IMR-90 (cell line): ENCODE data around the gene CTSH. TPM values are rescaled to one million over a fixed set of nuclear protein-coding genes. Genes with fewer than 3 reads are reported as not detected.

ENCODE experiments used
- ATAC-seq: fragments of 200-7000 bp; cut with Tn5 transposase; 2 replicates; pipeline ENCODE4 v1.9.1; 2020; ENCODE audit warnings: low read depth, mild to moderate bottlenecking, moderate library complexity
- BruUV-seq: library from RNA; stranded (reverse); fragments of 400-500 nt; replicated peaks from 2 replicates; lab custom pipeline; 2021; lab: Mats Ljungman, UMichigan
- CTCF ChIA-PET: fragments of 300-600 bp; formaldehyde crosslinking; extraction: SDS; loops from one replicate; lab custom pipeline; 2021; ENCODE audit warnings: antibody characterized with exemption; lab: Yijun Ruan, JAX
- POLR2A ChIA-PET: fragments of 300-600 bp; sonication (Branson Sonifier 250); formaldehyde crosslinking; loops from one replicate; lab custom pipeline; 2022; ENCODE audit warnings: antibody characterized with exemption; ENCODE audit not compliant: unreplicated experiment; lab: Charles Lee
- DNase-seq: peaks from one replicate; pipeline ENCODE4 v3.0.0; 2013
- H2AFZ ChIP-seq: replicated peaks from 2 replicates; pipeline ENCODE3; 2013; ENCODE audit warnings: low read length, mild to moderate bottlenecking; ENCODE audit not compliant: poor library complexity
- H2AK5ac ChIP-seq: 2 replicates; pipeline ENCODE4 v1.6.1; 2013; ENCODE audit warnings: low read depth, low read length, inconsistent platforms
- H2AK9ac ChIP-seq: replicated peaks from 2 replicates; pipeline ENCODE3; 2013; ENCODE audit warnings: mild to moderate bottlenecking, low read depth, low read length, moderate library complexity; ENCODE audit not compliant: poor library complexity
- H2BK120ac ChIP-seq: 2 replicates; pipeline ENCODE4 v1.6.1; 2013; ENCODE audit warnings: low read depth, low read length, inconsistent platforms
- H2BK15ac ChIP-seq: 3 replicates; pipeline ENCODE4 v1.6.1; 2013; ENCODE audit warnings: low read depth, low read length, inconsistent platforms
- H2BK20ac ChIP-seq: 2 replicates; pipeline ENCODE4 v1.6.1; 2013; ENCODE audit warnings: low read depth, mild to moderate bottlenecking, inconsistent platforms, low read length, moderate library complexity
- H2BK5ac ChIP-seq: 2 replicates; pipeline ENCODE4 v1.6.1; 2013; ENCODE audit warnings: mild to moderate bottlenecking, low read depth, low read length, inconsistent platforms; ENCODE audit not compliant: poor library complexity, severe bottlenecking
- H3K14ac ChIP-seq: replicated peaks from 2 replicates; pipeline ENCODE4 v1.6.1; 2013; ENCODE audit warnings: low read depth, low read length, inconsistent platforms
- H3K18ac ChIP-seq: 2 replicates; pipeline ENCODE4 v1.6.1; 2013; ENCODE audit warnings: low read depth, low read length, control low read depth
- H3K23ac ChIP-seq: 2 replicates; pipeline ENCODE4 v1.6.1; 2013; ENCODE audit warnings: low read depth, low read length, inconsistent platforms
- H3K27ac ChIP-seq: 2 replicates; pipeline ENCODE4 v1.5.1; 2013; ENCODE audit warnings: mild to moderate bottlenecking, control low read depth, low read length; ENCODE audit not compliant: insufficient read depth
- H3K27me3 ChIP-seq: 2 replicates; pipeline ENCODE4 v1.6.1; 2013; ENCODE audit warnings: low read length; ENCODE audit not compliant: control insufficient read depth, insufficient read depth
- H3K36me3 ChIP-seq: 2 replicates; pipeline ENCODE4 v1.6.1; 2013; ENCODE audit warnings: low read length, mixed read lengths; ENCODE audit not compliant: control insufficient read depth, insufficient read depth
- H3K4ac ChIP-seq: 2 replicates; pipeline ENCODE4 v1.6.1; 2013; ENCODE audit warnings: low read depth, low read length, inconsistent platforms
- H3K4me1 ChIP-seq: 2 replicates; pipeline ENCODE4 v1.6.1; 2013; ENCODE audit warnings: low read length, mixed read lengths; ENCODE audit not compliant: control insufficient read depth, insufficient read depth
- H3K4me2 ChIP-seq: 2 replicates; pipeline ENCODE4 v1.6.1; 2013; ENCODE audit warnings: low read depth, mild to moderate bottlenecking, control low read depth, low read length, moderate library complexity
- H3K4me3 ChIP-seq: 2 replicates; pipeline ENCODE4 v1.5.1; 2013; ENCODE audit warnings: low read depth, mild to moderate bottlenecking, control low read depth, low read length, moderate library complexity; ENCODE audit not compliant: insufficient read depth
- H3K56ac ChIP-seq: 2 replicates; pipeline ENCODE4 v1.6.1; 2013; ENCODE audit warnings: low read length, inconsistent platforms; ENCODE audit not compliant: insufficient read depth; ENCODE audit errors: extremely low read depth
- H3K79me1 ChIP-seq, 2 experiments: 2 replicates each; pipeline ENCODE4 v1.6.1; 2013; ENCODE audit warnings: low read length in 2 of 2, inconsistent platforms in 1 of 2, low read depth in 1 of 2
- H3K9ac ChIP-seq: 2 replicates; pipeline ENCODE4 v1.6.1; 2013; ENCODE audit warnings: low read depth, low read length, control low read depth
- H3K9me1 ChIP-seq: 2 replicates; pipeline ENCODE4 v1.6.1; 2013; ENCODE audit warnings: low read length, inconsistent platforms; ENCODE audit not compliant: insufficient read depth
- H3K9me3 ChIP-seq: 2 replicates; pipeline ENCODE4 v1.6.1; 2013; ENCODE audit warnings: low read length; ENCODE audit not compliant: control insufficient read depth, insufficient read depth
- H4K20me1 ChIP-seq: 2 replicates; pipeline ENCODE4 v1.6.1; 2013; ENCODE audit warnings: low read length, inconsistent platforms; ENCODE audit not compliant: insufficient read depth
- H4K5ac ChIP-seq: 2 replicates; pipeline ENCODE4 v1.6.1; 2013; ENCODE audit warnings: mild to moderate bottlenecking, low read depth, low read length, control low read depth
- H4K8ac ChIP-seq, 2 experiments: 2 replicates each; pipeline ENCODE4 v1.6.1; 2013; ENCODE audit warnings: low read depth in 2 of 2, low read length in 2 of 2, control low read depth in 1 of 2, inconsistent platforms in 1 of 2
- H4K91ac ChIP-seq: 2 replicates; pipeline ENCODE4 v1.6.1; 2013; ENCODE audit warnings: low read depth, low read length, inconsistent platforms; ENCODE audit not compliant: insufficient read depth
- BHLHE40 ChIP-seq: fragments of 150-350 bp; IDR thresholded peaks from 2 replicates; pipeline ENCODE4 v1.6.1; 2016; ENCODE audit warnings: mild to moderate bottlenecking, low read depth, low read length
- CEBPB ChIP-seq: IDR thresholded peaks from 2 replicates; pipeline ENCODE4 v1.6.1; 2012; ENCODE audit warnings: low read depth, low read length, improper control_type of control experiment
- CHD1 ChIP-seq: IDR thresholded peaks from 2 replicates; pipeline ENCODE4 v1.6.1; 2012; ENCODE audit warnings: low read depth, low read length, improper control_type of control experiment
- ELK1 ChIP-seq: fragments of 150-350 bp; IDR thresholded peaks from 2 replicates; pipeline ENCODE4 v1.6.1; 2016; ENCODE audit warnings: low read depth, mild to moderate bottlenecking, low read length, moderate library complexity, borderline replicate concordance
- FOS ChIP-seq: fragments of 150-350 bp; IDR thresholded peaks from 2 replicates; pipeline ENCODE4 v1.6.1; 2016; ENCODE audit warnings: low read depth, low read length
- MAZ ChIP-seq: IDR thresholded peaks from 2 replicates; pipeline ENCODE4 v1.6.1; 2012; ENCODE audit warnings: low read depth, mild to moderate bottlenecking, low read length, improper control_type of control experiment, moderate library complexity, borderline replicate concordance
- MXI1 ChIP-seq: IDR thresholded peaks from 2 replicates; pipeline ENCODE4 v1.6.1; 2012; ENCODE audit warnings: low read depth, mild to moderate bottlenecking, low read length, moderate library complexity, borderline replicate concordance
- NFE2L2 ChIP-seq: fragments of 150-350 bp; IDR thresholded peaks from 2 replicates; pipeline ENCODE4 v1.6.1; 2016; ENCODE audit warnings: low read depth, mild to moderate bottlenecking, low read length
- POLR2A ChIP-seq: IDR thresholded peaks from 2 replicates; pipeline ENCODE4 v1.6.1; 2012; ENCODE audit warnings: mild to moderate bottlenecking, low read depth, low read length
- RCOR1 ChIP-seq: IDR thresholded peaks from 2 replicates; pipeline ENCODE4 v1.6.1; 2012; ENCODE audit warnings: mild to moderate bottlenecking, low read length, improper control_type of control experiment; ENCODE audit not compliant: insufficient replicate concordance
- RFX5 ChIP-seq: IDR thresholded peaks from 2 replicates; pipeline ENCODE4 v1.8.0; 2012; ENCODE audit warnings: low read depth, mild to moderate bottlenecking, low read length, moderate library complexity
- SMC3 ChIP-seq: fragments of 150-350 bp; IDR thresholded peaks from 2 replicates; pipeline ENCODE4 v1.6.1; 2016; ENCODE audit warnings: low read depth, mild to moderate bottlenecking, antibody characterized with exemption, low read length, moderate library complexity
- USF2 ChIP-seq: fragments of 150-350 bp; IDR thresholded peaks from 2 replicates; pipeline ENCODE4 v1.6.1; 2017; ENCODE audit warnings: mild to moderate bottlenecking, antibody characterized with exemption, low read length, low read depth
- WGBS, 2 experiments: methylation state at CpG; one replicate each; pipeline versions ENCODE4 v1.1.5 to v1.1.7; 2013; ENCODE audit warnings: missing lambda C conversion rate in 2 of 2; ENCODE audit not compliant: insufficient read length in 1 of 2; ENCODE audit errors: extremely low coverage in 2 of 2; 5-methylcytosine and 5-hydroxymethylcytosine counted together
- dilution Hi-C: fragments of 300-500 bp; cut with HindIII; formaldehyde crosslinking; loops from one replicate; pipeline ENCODE4 v1.14.3; 2018; ENCODE audit warnings: low sequenced_read_pairs; ENCODE audit not compliant: unreplicated experiment
- in situ Hi-C: fragments of 300-500 bp; cut with MboI; formaldehyde crosslinking; loops from 3 replicates; pipeline ENCODE4 v1.14.3; 2019; ENCODE audit warnings: low sequenced_read_pairs, inconsistent platforms, mixed read lengths
- intact Hi-C: fragments of 100-400 bp; cut with micrococcal nuclease; formaldehyde crosslinking; loops from 2 replicates; pipeline ENCODE4 v1.10.0; 2022
- polyA plus RNA-seq, 3 experiments: library from polyadenylated mRNA; depleted of rRNA; stranded (reverse); fragments of >200 nt; gene quantifications; 2 replicates each; pipeline ENCODE4 v1.2.3, GENCODE V29; 2012; ENCODE audit warnings: low replicate concordance in 1 of 3
- total RNA-seq: library from RNA; depleted of rRNA; stranded (reverse); fragments of >200 nt; gene quantifications from 2 replicates; pipeline ENCODE4 v1.2.3, GENCODE V29; 2012

CTSH gene
- total and polyA plus RNA-seq, 2 of the 4 experiments (the other 2 are of a cell fraction) = 11.7 to 13.9 TPM

GRCh38 chr15:78977591-78978347 lies 32.9 kb upstream of the CTSH start:
- Histone ChIP-seq H3K4ac (no peak overlapping the region), H3K14ac (no peak overlapping the region), H2BK20ac (no peak overlapping the region), H4K91ac (no peak overlapping the region), H3K27me3 (no peaks in the 10 kb centered on the region; the same call in 1 of the 2 replicates), H4K20me1 (no peaks in the 10 kb centered on the region), H2BK15ac (no peak overlapping the region), H3K4me1 (no peaks in the 10 kb centered on the region), H3K9ac (no peak overlapping the region), H3K23ac (no peak overlapping the region), H3K18ac (no peak overlapping the region), H2AFZ (no peak overlapping the region), H2BK120ac (no peak overlapping the region), H2AK9ac (no peak overlapping the region), H3K36me3 (no peaks in the 10 kb centered on the region), H3K9me1 (0 out of 2 replicates have a peak, but pooled peaks cover 3% of the 10 kb centered on the region), H3K56ac (no peak overlapping the region), H2BK5ac (no peak overlapping the region), H4K5ac (no peak overlapping the region), H3K27ac (no peak overlapping the region), H3K4me2 (no peak overlapping the region), H3K9me3 (no peaks in the 10 kb centered on the region), H4K8ac (no peak overlapping the region), H3K4me3 (no peak overlapping the region), H2AK5ac (no peak overlapping the region), H3K79me1 (no peaks in the 10 kb centered on the region)
- 92% methylated on average over 6 of the region's 10 CpGs; no CpG with 5 or more reads in 1 of the 2 experiments for WGBS, 2 experiments
- ATAC-seq (no peak), DNase-seq (no peak)
- dilution Hi-C loops = no loop called here
- in situ Hi-C loops = no loop called here
- BruUV-seq = no TSS peak
- ChIA-PET POLR2A (no interaction called here), CTCF (interaction anchor here (0.6 kb wide), 1 partner anchor 122 kb away, joined by 4 read pairs; no protein-coding TSS in a partner anchor)
- TF ChIP-seq POLR2A (no peak), MXI1 (no peak), CHD1 (no peak), MAZ (no peak), CEBPB (no peak), NFE2L2 (no peak), USF2 (no peak), ELK1 (no peak), RFX5 (no peak), RCOR1 (no peak), FOS (no peak), BHLHE40 (no peak), SMC3 (no peak)
- intact Hi-C loops = loop anchor here (2.0 kb wide), 1 partner anchor 67 kb away; no protein-coding TSS in a partner anchor
